Pulmonary artery endothelial cell (primary cell): ENCODE data around the gene KRTAP10-1. TPM values are rescaled to one million over a fixed set of nuclear protein-coding genes. Genes with fewer than 3 reads are reported as not detected.
"Not testable (repeated sequence)": the region's sequence is repeated elsewhere in the genome, so short reads cannot be mapped to it uniquely, and the experiment has no call there.

ENCODE experiments used
- DNase-seq: peaks from one replicate; pipeline ENCODE4 v3.0.0-alpha.2; 2011; ENCODE audit warnings: low read depth, low spot score
- total RNA-seq: library from RNA; depleted of rRNA; stranded (reverse); fragments of >200 nt; gene quantifications from 2 replicates; pipeline ENCODE4 v1.2.3, GENCODE V29; 2014

KRTAP10-1 gene
- total RNA-seq, 1 donor from 2014 or later, result not detected

DNA sequence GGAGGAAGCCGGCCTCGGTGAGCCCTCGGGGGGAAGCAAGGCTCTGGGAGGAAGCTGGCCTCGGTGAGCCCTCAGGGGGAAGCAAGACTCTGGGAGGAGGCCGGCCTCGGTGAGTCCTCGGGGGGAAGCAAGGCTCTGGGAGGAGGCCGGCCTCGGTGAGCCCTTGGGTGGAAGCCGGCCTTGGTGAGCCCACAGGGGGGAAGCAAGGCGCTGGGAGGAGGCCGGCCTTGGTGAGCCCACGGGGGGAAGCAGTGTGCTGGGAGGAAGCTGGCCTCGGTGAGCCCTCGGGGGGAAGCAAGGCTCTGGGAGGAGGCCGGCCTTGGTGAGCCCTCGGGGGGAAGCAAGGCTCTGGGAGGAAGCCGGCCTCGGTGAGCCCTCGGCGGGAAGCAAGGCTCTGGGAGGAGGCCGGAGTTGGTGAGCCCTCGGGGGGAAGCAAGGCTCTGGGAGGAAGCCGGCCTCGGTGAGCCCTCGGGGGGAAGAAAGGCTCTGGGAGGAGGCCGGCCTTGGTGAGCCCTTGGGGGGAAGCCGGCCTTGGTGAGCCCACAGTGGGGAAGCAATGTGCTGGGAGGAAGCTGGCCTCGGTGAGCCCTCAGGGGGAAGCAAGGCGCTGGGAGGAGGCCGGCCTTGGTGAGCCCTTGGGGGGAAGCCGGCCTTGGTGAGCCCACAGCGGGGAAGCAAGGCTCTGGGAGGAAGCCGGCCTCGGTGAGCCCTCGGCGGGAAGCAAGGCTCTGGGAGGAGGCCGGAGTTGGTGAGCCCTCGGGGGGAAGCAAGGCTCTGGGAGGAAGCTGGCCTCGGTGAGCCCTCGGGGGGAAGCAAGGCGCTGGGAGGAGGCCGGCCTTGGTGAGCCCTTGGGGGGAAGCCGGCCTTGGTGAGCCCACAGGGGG, 36.7 kb downstream of the KRTAP10-1 start:
- not testable (repeated sequence) for DNase-seq

DNA sequence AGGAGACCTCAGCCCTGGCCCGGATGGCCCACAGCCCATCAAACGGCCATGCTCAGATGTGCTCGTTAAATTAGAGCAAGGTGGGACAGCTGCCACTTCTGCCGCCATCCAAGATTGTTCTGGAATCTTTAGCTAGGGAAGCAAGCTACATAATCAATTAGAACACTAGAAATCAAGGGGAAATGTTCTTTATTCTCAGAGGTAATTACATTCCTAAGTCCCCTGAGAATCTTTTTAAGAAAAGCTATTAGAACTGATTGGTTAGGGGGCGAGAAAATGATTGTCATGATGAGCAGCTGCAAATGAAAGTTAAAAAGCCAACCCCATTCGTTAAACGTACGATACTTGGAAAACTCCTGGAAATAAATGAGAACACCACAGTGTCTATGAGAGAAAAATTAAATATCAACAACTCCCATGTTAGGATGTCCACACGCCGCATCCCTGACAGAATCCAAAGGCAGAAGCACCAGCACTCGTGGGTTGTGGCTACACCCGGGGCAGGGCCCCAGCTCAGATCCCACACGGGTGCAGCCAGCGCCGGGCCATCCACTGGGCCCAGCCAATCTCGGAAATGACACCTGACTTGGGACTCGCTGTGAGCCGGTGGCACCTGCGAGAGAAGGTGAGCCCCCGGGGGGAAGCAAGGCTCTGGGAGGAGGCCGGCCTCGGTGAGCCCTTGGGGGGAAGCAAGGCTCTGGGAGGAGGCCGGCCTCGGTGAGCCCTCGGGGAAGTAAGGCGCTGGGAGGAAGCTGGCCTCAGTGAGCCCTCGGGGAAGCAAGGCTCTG, 37.6 kb downstream of the KRTAP10-1 start:
- DNase-seq, result no peak

- no peak for DNase-seq
These were observed 39.9 kb downstream of the KRTAP10-1 start for GRCh38 chr21:44500111-44500510.

DNA sequence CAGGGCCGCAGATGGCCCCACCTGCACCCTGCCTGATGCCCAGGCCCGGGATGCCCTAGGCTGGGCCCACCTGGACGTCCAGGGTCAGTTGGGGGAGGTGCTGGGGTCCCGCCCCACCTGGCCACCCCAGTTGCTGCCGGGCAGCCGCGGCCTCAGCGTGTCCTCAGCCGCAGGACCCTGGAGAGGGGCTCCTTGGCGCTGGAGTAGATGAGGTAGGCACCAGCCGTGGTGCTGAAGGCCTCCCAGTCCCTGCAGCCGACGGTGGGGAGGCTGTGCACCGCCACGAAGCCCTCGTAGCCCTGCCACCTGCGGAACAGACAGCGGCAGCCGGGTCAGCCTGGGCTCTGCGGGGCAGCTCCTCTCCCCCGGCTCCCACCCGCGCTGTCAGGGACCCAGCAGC, 40.4 kb downstream of the KRTAP10-1 start:
- no peak for DNase-seq

- DNase-seq, result no peak
These were observed 40.8 kb downstream of the KRTAP10-1 start for GRCh38 chr21:44499211-44499560.

DNA sequence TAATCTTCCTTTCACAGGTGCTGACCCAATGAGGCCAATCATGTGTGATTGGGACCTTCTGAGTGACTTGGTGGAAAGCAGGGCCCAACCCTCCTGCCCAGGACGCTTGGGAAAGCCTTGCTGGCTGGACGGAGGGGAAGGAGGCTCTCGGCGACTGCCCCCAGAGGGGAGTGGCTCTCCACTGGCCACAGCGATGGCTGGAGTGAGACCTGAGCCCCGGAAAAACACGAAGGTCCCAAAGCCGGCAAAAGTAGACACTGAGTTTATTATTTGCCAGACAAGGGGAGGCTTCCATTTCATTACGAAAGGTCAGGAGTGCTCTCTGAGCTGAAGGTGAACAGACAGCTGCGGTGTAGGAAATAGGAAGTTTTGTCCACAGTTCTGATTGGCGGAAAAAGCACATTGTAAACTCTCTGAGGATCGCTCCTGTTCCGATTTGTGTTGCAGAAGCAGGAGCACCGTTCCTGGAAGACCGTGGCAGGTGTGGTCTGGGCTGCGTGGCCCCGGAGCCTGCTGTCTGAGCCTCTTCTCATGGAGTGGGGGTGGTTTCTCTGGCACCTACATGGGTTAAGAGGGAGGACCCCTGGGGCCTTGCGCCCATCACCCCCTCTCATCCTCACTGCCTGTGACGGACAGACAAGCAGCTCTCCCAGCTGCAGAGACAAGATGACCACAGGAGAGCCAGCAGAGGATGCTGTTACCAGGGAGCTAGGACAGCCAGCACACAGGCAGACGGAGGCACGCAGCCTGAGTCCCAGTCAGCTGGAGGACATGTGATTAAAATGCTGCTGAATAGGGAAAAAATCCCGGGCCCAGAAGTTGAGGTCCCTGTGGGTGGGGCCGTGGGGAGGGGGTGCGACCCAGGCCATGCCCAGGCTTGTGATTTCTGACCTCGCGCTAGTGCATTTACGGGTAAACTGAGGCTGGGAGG, 41.5 kb downstream of the KRTAP10-1 start:
- no peak for DNase-seq

DNA sequence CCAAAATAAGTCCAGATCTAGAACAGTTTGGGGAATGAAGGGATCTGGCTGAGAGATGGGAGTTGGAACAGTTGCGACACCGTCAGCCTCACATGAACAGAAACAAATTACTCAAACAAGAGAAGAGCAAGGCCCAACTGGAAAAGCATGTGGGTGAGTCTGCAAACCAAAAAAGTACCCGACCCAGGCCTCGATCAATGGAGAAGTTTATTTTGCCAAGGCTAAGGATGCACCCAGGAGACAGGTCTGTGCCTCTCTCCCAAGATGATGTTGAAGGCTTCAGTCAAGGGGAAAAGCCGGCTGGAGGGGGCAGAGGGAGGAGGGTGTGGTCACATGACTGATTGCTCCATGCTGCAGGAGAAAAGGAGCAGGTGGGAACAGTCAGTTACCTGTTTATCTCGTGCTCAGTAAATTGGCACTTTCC, 42.3 kb downstream of the KRTAP10-1 start:
- DNase-seq, result no peak

GRCh38 chr21:44496564-44497550, 43.1 kb downstream of the KRTAP10-1 start:
- no peak for DNase-seq

- DNase-seq, result no peak
These were observed 44.1 kb downstream of the KRTAP10-1 start for GRCh38 chr21:44495611-44496563.

- DNase-seq, result no peak
These were observed 45.0 kb downstream of the KRTAP10-1 start for GRCh38 chr21:44494956-44495355.

- DNase-seq, result no peak
These were observed 45.6 kb downstream of the KRTAP10-1 start for GRCh38 chr21:44494418-44494817.

GRCh38 chr21:44492567-44493385, 47.2 kb downstream of the KRTAP10-1 start:
- DNase-seq, result no peak

DNA sequence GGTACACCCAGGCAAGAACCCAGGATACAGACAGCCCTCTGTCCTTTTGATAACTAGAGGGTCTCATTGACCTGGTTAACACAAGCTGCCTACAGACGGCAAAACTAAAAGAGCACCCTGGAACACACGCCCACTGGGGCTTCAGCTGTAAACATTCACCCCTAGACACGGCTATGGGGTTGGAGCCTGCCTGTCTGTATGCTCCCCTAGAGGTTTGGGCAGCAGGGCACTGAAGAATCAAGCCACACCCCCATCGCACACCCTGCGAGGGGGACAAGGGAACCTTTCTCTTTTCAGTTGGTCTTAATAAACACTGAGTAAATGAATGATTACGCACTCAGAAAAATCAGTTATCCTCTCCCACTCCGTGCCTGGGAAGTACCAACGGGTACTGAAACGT, 49.2 kb downstream of the KRTAP10-1 start:
- DNase-seq, result no peak

DNA sequence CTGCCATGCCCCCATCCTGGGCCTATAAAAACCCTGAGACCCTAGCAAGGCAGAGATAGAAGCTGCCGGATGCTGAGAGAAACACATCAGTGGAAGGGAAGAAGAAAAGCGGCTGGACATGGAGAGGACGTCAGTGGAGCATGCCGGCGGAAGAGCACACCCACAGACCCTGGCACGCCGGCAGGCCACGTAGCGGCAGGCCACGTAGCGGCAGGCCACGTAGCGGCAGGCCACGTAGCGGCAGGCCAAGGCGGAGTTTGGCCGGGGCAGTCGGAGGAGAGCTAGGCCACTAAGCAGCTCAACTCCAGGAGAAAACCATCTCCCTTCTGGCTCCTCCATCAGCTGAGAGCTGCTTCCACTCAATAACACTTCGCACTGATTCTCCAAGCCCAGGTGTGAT, 49.6 kb downstream of the KRTAP10-1 start:
- no peak for DNase-seq

- no peak for DNase-seq
These were observed 50.0 kb downstream of the KRTAP10-1 start for GRCh38 chr21:44489962-44490361.
